Epithelial cell of proximal tubule (primary cell): ENCODE measurements around the gene MYO7B. TPM values are rescaled to one million over a fixed set of nuclear protein-coding genes. Genes with fewer than 3 reads are reported as not detected.

Experiments used
- DNase-seq: peaks from one replicate; pipeline ENCODE4 v3.0.0-alpha.2; 2011; ENCODE audit warnings: low read depth
- H3K4me3 ChIP-seq: 2 replicates; pipeline ENCODE4 v1.5.1; 2011; ENCODE audit warnings: low read depth, mild to moderate bottlenecking, low read length
- CTCF ChIP-seq: conservative IDR thresholded peaks from 2 replicates; pipeline ENCODE4 v1.5.1; 2012; ENCODE audit warnings: low read depth, mild to moderate bottlenecking, low read length
- total RNA-seq: library from RNA; depleted of rRNA; stranded (reverse); fragments of >200 nt; gene quantifications from 2 replicates; pipeline ENCODE4 v1.2.3, GENCODE V29; 2015

Gene MYO7B
- total RNA-seq, 1 donor from 2014 or later = not detected

- H3K4me3 ChIP-seq = no peak overlapping the region
- DNase-seq = no peak
- TF ChIP-seq CTCF = no peak
Observed at GRCh38 chr2:127678531-127678930, 143.0 kb downstream of the MYO7B start.

- H3K4me3 ChIP-seq = no peak overlapping the region
- DNase-seq = no peak
- TF ChIP-seq CTCF = no peak
Observed at GRCh38 chr2:127678991-127679390, 143.5 kb downstream of the MYO7B start.

GRCh38 chr2:127679680-127680361, 144.3 kb downstream of the MYO7B start:
- H3K4me3 ChIP-seq = no peak overlapping the region
- TF ChIP-seq CTCF = no peak
- no peak for DNase-seq

GRCh38 chr2:127680706-127681287, 145.3 kb downstream of the MYO7B start:
- no peak for DNase-seq
- no peak overlapping the region for H3K4me3 ChIP-seq
- no peak for TF ChIP-seq CTCF

- DNase-seq = no peak
- H3K4me3 ChIP-seq = no peak overlapping the region
- no peak for TF ChIP-seq CTCF
Observed at GRCh38 chr2:127681288-127681804, 145.9 kb downstream of the MYO7B start.

- H3K4me3 ChIP-seq = no peak overlapping the region
- TF ChIP-seq CTCF = no peak
- DNase-seq = no peak
Observed at GRCh38 chr2:127681976-127682857, 146.7 kb downstream of the MYO7B start.
